ENCODE measurements around the gene YPEL1.

YPEL1 gene

GRCh38 chr22:21652010-21652546, 83.5 kb downstream of the YPEL1 start:
- DNase-seq = peak; percentile 87

- DNase-seq = no peak
These were observed 84.0 kb downstream of the YPEL1 start for GRCh38 chr22:21651521-21652009.

GRCh38 chr22:21650823-21651520, 84.6 kb downstream of the YPEL1 start:
- DNase-seq = no peak

GRCh38 chr22:21650280-21650679, 85.3 kb downstream of the YPEL1 start:
- no peak for DNase-seq

All from stimulated activated CD4-positive, alpha-beta T cell treated with anti-CD3 and anti-CD28 coated beads, Interleukin-4, amount 100 ng/mL, for 24 hours (primary cell).